ENCODE results near the gene CBFA2T3. TPM values are rescaled to one million over a fixed set of nuclear protein-coding genes. Genes with fewer than 3 reads are reported as not detected.
A peak's percentile ranks its signal among the peaks of the same experiment; 100 is the strongest.

CBFA2T3 gene
- total and polyA plus RNA-seq, 9 donors: 0.53 to 2.8 (median 1.2) TPM; not detected in 1

DNA sequence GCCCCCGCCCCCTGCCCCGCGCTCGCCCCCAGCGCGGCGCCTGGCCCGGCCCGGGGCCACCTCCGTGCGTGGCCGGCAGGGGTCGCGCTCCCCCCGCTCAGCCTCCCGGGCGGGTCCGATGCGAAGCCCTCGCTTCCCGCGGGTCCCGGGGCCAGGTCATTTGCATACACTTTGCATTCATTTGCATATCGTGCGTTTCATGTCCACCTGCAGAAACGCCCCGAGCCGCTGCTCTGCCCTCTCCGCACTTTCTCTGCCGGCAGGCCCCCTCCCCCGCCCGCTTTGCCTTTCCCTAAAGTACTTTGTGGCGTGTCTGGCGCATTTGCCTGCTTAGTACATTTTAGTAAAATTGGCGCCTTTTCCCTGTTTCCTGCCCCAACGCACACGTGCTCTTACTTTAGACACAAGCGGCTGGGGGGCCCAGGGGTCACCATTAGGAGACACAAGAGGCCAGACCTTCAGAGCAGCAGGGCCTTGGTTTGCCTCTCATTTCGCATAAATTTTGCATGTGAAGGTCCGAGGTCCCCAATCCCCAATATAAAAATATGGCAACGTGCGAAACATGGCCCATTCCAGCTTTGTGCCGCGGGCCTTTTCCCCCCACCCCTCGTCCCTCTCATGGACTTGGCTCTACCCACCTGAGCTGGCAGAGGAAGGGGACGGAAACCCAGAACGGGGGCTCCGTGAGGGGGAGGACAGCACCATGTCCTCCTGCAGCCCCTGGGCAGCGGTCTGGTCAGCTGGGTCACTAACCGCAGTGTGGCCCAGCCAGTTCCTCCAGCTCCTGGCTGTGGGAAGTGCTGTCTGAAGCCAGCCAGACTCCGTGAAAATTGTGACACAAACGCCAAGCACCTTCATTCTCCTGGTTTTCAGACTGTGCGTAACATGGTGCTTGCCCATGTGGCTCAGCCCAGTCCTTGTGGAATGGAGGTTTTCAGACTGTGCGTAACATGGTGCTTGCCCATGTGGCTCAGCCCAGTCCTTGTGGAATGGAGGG, 34.8 kb downstream of the CBFA2T3 start:
- no peaks in the 10 kb centered on the region for H3K9me3 ChIP-seq
- H3K4me3 ChIP-seq: no peak overlapping the region
- no peaks in the 10 kb centered on the region for H3K36me3 ChIP-seq
- peaks cover 10% of the 10 kb centered on the region for H3K27me3 ChIP-seq
- H3K27ac ChIP-seq: no peak overlapping the region
- no peak for TF ChIP-seq POLR2A (IDR thresholded peaks at IDR 0.05)
- TF ChIP-seq, protein P1, sequence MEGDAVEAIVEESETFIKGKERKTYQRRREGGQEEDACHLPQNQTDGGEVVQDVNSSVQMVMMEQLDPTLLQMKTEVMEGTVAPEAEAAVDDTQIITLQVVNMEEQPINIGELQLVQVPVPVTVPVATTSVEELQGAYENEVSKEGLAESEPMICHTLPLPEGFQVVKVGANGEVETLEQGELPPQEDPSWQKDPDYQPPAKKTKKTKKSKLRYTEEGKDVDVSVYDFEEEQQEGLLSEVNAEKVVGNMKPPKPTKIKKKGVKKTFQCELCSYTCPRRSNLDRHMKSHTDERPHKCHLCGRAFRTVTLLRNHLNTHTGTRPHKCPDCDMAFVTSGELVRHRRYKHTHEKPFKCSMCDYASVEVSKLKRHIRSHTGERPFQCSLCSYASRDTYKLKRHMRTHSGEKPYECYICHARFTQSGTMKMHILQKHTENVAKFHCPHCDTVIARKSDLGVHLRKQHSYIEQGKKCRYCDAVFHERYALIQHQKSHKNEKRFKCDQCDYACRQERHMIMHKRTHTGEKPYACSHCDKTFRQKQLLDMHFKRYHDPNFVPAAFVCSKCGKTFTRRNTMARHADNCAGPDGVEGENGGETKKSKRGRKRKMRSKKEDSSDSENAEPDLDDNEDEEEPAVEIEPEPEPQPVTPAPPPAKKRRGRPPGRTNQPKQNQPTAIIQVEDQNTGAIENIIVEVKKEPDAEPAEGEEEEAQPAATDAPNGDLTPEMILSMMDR (IDR thresholded peaks at IDR 0.05): peak; percentile 26 to 35 (median 30)
- no peak for TF ChIP-seq EP300 (IDR thresholded peaks at IDR 0.05)
- 16 to 21% (median 18%) methylated on average over 45 to 52 of the region's 54 CpGs for WGBS, 3 donors
- peaks cover 3% of the 10 kb centered on the region for H3K4me1 ChIP-seq (ENCODE audit: insufficient read depth)
- intact Hi-C loops (cut with DNase I): loop anchor here in 3 of 4 donors (5.0 to 10.0 kb wide), 4 partner anchors 220 to 275 kb away; partner anchors contain the start of gene ZNF778 (in 2 of the 3)
- peak in 3 of 5 donors; percentile 25 to 62 (median 41) for DNase-seq

DNA sequence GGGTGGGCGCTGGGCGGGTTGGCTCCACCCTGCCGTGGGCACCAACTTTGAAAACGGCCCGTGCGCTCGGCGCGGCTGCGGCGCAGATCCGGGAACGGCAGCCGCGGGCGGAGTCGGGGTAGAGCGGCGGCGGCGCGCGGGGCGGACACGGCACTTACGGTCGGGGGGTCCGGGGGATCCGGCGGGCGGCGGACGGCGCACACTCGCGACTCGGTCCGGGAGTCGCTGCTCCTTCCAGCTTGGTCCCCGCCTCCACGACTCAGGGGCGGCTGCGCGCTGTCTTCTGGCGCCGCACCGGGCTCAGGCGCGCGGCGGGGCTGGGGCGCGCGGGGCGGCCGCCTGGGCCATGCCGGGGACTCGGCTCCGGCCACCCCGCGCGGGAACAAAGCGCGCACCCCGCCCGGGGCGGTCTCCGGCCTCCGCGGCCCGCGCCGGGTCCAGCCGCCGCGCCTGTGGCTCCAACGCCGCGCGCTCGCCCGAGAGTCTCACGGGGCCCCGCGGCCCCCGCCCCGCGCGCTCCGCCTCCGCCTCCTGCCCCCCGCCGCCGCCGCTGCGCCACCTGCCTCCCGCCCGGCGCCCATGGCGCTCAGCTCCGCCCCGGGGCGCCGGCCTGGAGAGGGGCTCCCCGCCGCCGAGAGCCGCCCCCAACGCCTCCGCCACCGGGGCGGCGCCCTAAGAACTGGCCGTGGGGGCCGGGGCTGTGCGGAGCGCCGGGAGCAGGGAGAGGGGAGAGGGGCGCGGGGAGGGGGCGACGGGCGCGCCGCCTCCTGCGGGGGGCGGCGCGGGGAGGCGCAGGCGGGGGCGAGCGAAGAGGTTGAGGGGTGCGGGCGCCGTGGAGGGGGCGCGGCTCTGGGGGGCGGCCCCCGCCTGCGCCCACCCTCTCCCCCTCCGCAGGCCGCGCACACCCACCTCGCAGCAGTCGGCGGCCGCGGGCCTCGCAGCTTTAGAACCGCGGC, 35.9 kb downstream of the CBFA2T3 start:
- intact Hi-C loops (cut with DNase I): loop anchor here in 3 of 4 donors (5.0 to 10.0 kb wide), 4 partner anchors 221 to 276 kb away; partner anchors contain the start of gene ZNF778 (in 2 of the 3)
- no peaks in the 10 kb centered on the region for H3K36me3 ChIP-seq
- peaks cover 10% of the 10 kb centered on the region for H3K27me3 ChIP-seq
- WGBS, 3 donors: 0 to 1% (median 1%) methylated on average over 61 to 149 of the region's 152 CpGs
- TF ChIP-seq EP300 (IDR thresholded peaks at IDR 0.05) (no peak), POLR2A (IDR thresholded peaks at IDR 0.05) (no peak)
- TF ChIP-seq, protein P1 (IDR thresholded peaks at IDR 0.05): no peak
- no peak overlapping the region for H3K27ac ChIP-seq
- H3K4me3 ChIP-seq: peak overlapping the region; percentile 26
- peaks cover 5% of the 10 kb centered on the region for H3K4me1 ChIP-seq (ENCODE audit: insufficient read depth)
- H3K9me3 ChIP-seq: no peaks in the 10 kb centered on the region
- peak in 1 of 5 donors; percentile 16 for DNase-seq

DNA sequence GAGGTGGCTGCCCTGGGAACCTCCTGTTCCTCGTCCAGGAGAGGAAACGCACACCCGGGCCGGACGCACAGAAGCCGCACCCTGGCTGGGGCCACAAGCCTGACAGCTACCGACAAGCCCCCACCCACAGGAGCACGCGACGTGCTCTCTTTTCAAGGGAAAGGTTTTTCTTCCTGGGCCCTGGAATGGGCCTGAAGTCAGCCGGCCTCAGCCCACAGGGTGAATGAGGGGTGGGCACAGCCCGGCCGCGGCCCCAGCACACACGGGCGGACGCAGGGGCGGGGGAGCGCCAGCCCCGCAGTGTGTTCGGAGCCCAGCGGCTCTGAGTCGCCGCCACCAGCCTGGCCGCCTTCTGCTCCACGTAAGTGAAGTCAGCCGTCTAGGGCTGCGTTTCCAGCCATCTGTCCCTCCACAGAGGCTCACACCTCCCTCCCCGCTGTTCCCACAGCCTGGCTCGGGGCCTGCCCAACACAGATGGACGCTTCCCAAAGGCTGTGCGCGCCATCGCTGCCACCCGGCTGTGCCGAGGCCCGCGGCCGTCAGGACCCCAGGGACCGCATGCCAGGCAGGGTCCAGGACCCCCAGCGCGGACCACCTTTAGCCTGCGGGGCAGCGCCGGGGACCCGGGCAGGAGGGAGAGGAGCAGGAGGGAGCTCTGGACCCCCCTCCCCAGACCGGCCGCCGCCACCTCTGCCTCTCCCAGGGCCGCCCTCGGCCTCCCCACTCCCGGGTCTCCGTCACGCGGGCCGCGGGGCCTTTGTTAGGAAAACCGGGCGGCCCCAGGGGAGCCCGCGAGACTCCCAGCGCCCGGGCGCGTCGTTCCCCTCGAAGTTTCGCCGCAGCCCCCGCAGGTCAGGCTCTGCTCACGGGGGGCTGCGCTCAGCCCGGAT, 36.8 kb downstream of the CBFA2T3 start:
- Histone ChIP-seq H3K27me3 (peaks cover 10% of the 10 kb centered on the region), H3K27ac (no peak overlapping the region), H3K4me1 (ENCODE audit: insufficient read depth) (peaks cover 5% of the 10 kb centered on the region), H3K36me3 (no peaks in the 10 kb centered on the region), H3K4me3 (peak overlapping the region; percentile 26), H3K9me3 (no peaks in the 10 kb centered on the region)
- no peak for TF ChIP-seq POLR2A (IDR thresholded peaks at IDR 0.05)
- TF ChIP-seq, protein P1 (IDR thresholded peaks at IDR 0.05): no peak
- no peak for TF ChIP-seq EP300 (IDR thresholded peaks at IDR 0.05)
- peak in 1 of 5 donors; percentile 11 for DNase-seq
- intact Hi-C loops (cut with DNase I): loop anchor here in 3 of 4 donors (5.0 to 10.0 kb wide), 4 partner anchors 222 to 277 kb away; partner anchors contain the start of gene ZNF778 (in 2 of the 3)
- 5 to 15% (median 11%) methylated on average over 63 to 73 of the region's 73 CpGs for WGBS, 3 donors
